COLO668 (cell line): Measurements from ENCODE around the gene CENPB.
"Not testable (repeated sequence)": the region's sequence is repeated elsewhere in the genome, so short reads cannot be mapped to it uniquely, and the experiment has no call there.

Experiments used
- DNase-seq: peaks from one replicate; lab custom pipeline; 2025; ENCODE audit not compliant: unreplicated experiment; lab: John Stamatoyannopoulos, UW

Gene CENPB

DNA sequence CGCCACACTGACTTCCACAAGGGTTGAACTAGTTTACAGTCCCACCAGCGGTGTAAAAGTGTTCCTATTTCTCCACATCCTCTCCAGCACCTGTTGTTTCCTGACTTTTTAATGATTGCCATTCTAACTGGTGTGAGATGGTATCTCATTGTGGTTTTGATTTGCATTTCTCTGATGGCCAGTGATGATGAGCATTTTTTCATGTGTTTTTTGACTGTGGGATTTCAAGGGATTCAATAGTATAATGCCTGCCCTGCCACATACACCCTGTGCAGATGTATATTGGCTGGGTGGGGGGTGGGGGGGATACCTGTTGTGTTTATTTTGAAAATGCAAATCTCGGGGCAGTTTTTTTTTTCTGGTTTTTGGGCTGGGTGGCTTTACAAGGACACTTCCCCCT lies 7.6 kb upstream of the CENPB start:
- not testable (repeated sequence) for DNase-seq

GRCh38 chr20:3789201-3789600 lies 2.7 kb upstream of the CENPB start:
- DNase-seq, result not testable (repeated sequence)

GRCh38 chr20:3788685-3789155 lies 2.2 kb upstream of the CENPB start:
- DNase-seq, result peak; percentile 38

GRCh38 chr20:3787324-3788014 lies 929 bp upstream of the CENPB start:
- DNase-seq, result no peak

GRCh38 chr20:3786126-3786484 lies 435 bp downstream of the CENPB start:
- peak; percentile 79 for DNase-seq

DNA sequence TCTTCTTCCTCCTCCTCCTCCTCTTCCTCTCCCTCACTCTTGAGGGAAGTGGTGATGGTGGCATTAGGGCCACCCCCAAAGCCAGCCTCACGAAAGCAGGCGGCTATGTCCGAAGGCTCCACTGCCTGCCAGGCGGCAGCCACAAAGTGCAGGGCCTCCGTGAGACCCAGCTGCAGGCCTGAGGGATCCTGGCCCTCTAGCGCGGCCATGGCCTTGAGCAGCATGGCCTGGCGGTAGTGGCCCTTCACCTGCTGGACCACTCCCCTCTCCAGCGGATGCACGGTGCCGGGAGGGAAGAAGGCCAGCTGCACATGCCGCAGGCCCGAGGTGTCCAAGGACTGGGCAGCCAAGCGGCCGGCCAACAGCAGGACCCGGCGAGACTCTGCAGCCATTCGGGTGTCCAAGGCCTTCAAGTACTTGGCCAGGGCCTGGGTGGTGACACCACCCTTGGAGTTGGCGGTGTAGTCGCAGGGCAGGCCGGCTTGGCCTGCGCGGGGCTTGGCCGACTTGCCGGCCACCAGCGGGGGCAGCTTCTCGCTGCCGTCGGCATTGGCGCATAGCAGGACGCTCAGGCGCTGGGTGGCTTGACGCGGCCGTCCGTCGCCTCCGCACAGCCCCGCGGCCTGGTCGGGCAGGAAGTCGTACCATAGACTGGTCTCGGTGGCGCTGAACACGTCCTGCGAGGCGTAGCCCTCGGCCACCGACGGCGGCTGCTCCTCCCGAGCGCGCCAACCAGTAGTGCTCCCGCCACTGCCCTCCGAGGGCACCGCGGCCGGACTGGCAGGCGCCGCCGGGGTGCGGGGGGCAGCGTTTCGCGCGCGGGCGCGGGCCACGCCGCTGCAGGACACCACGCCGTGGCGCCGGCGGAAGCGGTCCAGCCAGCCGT lies 1.1 kb downstream of the CENPB start:
- peak; percentile 70 for DNase-seq

DNA sequence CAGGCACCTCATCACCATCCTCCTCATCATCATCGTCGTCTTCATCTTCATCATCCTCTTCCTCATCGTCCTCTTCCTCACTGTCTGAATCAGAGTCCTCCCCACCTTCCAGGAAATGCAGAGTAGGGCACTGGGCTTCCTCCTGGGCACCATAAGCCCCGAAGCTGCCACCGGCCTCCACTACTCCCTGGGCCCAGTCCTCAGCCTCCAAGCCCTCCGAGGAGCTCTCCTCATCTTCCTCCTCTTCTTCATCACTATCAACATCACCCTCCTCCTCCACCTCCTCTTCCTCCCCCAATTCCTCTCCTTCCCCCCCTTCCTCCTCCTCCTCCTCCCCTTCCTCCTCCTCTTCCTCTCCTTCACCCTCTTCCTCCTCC lies 1.7 kb downstream of the CENPB start:
- DNase-seq, result no peak

DNA sequence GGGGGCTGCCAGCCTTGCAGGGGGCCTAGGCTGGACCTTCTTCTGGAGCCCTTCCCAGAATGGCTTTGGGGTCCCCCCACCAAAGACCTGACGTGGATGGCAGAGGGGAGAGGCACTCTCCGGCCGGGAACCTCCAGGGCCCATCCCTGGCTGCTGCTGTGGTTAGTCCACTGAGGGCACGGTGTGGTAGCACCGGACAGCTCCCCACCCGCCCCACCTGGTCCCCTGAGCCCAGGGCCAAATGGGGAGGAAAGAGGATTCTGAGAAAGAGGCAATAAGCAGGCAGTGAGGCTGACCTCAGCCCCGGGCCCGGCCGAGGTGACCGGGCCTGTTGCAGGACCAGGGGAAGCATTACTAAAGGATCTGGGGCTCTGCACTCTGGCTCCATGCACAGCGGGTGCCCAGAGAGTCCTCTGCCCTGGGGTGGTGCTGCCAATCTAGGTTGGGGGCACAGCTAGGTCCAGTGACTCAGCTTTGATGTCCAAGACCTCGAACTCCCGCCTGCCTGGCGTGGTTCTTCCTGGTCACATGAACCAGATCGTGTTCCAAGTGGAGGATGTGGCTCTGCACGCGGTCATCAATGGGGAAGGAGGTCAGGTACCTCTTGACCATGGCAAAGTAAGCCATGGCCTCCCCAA lies 2.2 kb downstream of the CENPB start:
- DNase-seq, result peak; percentile 40

DNA sequence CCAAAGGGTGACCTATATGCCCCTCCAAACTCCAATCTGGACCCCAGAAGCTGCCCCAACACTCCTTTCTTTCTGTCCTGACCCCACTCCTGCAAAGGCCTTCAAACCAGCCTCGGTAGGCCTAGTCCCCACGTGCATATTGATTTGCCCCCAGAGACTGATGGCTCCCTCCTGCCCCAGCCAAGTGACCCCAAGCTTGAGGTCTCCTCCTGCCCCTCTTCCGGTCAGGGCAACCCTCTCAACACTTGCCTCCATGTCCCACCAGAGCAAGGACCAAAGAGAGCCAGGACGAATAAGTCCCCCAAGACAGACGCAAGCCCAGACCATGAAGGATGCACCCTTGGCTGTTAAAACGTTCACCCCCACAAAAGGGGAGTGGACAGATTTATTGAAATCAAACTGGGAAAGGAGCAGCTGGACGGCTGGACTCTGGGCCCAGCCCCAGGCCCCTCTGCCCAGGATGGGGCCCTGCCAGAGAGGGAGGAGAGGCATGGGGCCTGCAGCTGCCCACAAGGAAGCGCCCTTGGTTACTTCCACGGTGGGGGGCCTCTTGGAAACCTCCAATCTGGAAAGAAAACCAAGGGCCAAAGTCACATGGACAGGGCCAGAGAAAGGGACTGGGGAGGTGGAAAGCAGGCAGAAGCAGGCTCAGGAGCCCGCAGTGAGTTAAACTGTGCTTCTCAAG lies 2.9 kb downstream of the CENPB start:
- no peak for DNase-seq

DNA sequence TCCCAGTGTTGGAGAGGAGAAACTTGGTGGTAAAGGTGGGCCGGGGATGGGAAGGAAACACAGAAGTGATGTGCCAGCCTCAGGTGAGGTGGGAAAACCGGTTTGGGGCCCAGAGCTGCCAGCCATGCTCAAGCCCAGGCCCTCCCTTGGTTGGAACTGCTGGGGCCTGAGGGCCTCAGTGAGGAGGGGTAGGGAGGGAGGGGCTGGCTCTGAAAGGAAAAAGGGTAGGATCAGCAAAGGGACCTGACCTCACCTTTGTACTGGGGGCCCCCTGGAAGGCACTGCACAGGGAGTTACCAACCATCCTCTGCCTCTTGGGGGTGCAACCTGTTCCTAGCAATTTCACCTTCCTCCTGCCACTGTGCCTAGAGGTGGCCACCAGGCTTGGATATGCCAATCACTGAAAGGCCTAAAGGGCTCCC lies 3.5 kb downstream of the CENPB start:
- peak; percentile 26 for DNase-seq

- no peak for DNase-seq
These were observed 3.9 kb downstream of the CENPB start for GRCh38 chr20:3782597-3782996.

DNA sequence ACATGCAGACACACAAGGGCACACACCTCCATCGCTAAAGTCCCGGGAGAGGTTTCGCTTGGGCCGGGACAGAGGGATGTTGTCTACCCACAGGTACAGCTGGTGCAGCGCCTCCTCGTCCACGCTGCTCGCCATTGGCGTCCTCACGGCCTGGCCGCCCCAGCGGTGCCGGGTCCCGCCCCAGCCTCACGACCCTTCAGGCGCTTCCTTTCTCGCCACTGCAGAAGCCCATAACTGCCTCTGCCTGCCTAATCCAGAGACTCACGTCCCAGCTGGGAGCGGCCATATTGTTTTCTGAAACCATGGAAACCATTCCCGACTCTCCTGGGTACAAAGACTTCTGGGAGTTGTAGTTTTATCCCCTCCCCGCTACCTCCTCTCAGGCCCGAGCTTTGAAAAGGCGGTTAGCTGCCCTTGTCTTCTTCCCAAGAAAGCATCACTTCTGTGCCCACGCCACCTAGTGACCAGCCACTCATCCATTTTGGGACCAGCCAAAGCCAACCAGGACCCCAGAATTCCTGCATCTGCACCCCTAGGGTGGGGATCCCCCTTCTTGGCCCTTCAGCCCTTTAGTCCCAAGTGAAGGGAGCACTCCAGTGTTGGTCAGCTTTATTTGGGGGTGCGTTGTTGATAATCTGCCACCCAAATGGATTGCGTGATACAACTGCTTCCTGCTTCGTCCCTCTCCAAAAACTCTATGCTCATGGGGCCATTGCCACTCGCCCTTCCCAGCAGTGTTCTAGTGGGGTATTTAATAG lies 5.2 kb downstream of the CENPB start, which contains the start of gene SPEF1:
TSS of gene SPEF1 (minus strand) at position 296 of the 758 bp plus-strand sequence. CDS start at position 135, 161 bp downstream.
- peak; percentile 88 for DNase-seq

GRCh38 chr20:3778976-3779375 lies 7.6 kb downstream of the CENPB start:
- no peak for DNase-seq

GRCh38 chr20:3777716-3778629 lies 8.6 kb downstream of the CENPB start:
- peak; percentile 55 for DNase-seq

DNA sequence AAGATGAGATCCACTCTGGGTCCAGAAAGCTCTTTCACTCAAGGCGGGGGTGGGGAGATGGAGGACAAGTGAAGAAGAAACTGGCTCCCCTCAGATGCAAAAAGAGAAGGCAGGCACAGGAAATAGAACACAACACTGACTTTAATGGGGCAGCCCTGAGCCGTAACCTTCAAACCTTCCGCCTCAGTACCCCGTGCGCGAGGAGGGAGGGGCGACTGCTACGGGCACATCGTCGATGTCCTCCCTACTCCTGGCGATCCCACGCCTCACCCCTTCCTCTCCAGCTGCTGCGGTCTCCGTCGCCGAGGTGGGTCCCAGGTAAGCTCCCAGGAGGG lies 9.2 kb downstream of the CENPB start:
- DNase-seq, result no peak

DNA sequence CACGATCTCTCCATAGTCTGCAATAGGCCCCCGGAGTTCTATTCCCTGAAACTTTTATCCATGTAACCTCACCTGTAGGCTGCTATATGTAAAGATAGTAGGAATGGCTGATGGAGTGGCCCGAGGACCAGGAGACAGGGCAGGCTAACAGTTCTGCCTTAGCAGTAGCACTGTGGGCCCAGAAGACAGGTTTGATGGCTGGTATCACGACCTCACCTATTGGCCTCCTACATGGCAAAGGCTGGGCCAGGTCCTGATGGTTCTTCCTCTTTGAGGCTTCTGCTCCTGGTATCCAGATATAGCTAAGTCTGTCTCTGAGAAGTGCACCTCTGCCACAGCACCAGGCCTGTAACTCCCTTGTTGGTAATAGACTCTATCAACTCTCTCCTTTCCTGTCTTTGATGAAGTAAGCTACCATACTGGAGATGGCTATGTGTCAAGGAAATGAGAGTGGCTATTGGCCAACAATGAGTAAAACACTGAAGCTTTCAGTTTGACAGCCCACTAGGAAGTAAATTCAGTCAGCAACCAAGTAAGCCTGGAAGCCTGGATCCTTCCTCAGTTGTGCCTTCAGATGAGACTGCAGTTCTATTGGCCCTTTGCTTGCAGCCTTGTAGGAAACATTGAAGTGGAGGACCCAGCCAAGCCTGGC lies 11.0 kb downstream of the CENPB start:
- DNase-seq, result no peak

DNA sequence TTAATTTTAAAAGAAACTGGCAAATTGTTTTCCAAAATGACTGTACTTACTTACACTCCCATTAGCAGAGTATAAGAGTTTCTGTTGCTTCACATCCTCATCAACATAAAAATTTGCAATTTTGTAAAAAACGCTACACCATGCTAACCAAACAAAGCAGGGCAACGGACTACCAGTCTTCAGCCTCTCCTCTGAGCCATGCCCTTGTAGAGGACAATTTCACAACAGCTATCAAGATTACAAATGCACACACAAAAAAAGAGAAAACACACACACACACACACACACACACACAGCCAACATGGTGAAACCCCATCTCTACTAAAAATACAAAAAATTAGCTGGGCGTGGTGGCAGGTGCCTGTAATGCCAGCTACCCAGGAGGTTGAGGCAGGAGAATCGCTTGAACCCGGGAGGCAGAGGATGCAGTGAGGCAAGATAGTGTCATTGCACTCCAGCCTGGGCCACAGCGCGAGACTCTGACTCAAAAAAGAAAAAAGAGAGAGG lies 14.9 kb downstream of the CENPB start:
- no peak for DNase-seq

GRCh38 chr20:3768342-3769130 lies 18.0 kb downstream of the CENPB start:
- DNase-seq, result peak; percentile 91
